SK-N-SH treated with all-trans-retinoic acid at 6 μM for 48 hours (cell line): Measurements from ENCODE around the gene MFRP.

ENCODE experiments used
- ATAC-seq: fragments of 200-7000 bp; cut with Tn5 transposase; 3 replicates; pipeline ENCODE4 v1.9.1; 2020; ENCODE audit warnings: mild to moderate bottlenecking, moderate library complexity
- BACH2 ChIP-seq: fragments of 250-450 bp; sonication (Bioruptor Pico); IDR thresholded peaks from 2 replicates; pipeline ENCODE4 v1.9.0; 2021; ENCODE audit warnings: mild to moderate bottlenecking, borderline replicate concordance
- CSRNP3 ChIP-seq: fragments of 250-450 bp; sonication (Bioruptor Pico); IDR thresholded peaks from 2 replicates; pipeline ENCODE4 v1.5.1; 2021; ENCODE audit warnings: mild to moderate bottlenecking, moderate library complexity
- ESRRG ChIP-seq: fragments of 250-450 bp; sonication (Bioruptor Pico); IDR thresholded peaks from 2 replicates; pipeline ENCODE4 v1.6.1; 2021; ENCODE audit warnings: mild to moderate bottlenecking
- ISL1 ChIP-seq: fragments of 250-450 bp; sonication (Bioruptor Pico); IDR thresholded peaks from 2 replicates; pipeline ENCODE4 v2.1.2; 2022; ENCODE audit warnings: mild to moderate bottlenecking, moderate library complexity
- OSR1 ChIP-seq: fragments of 250-450 bp; sonication (Bioruptor Pico); IDR thresholded peaks from 2 replicates; pipeline ENCODE4 v1.8.0; 2022; ENCODE audit warnings: moderate library complexity, mild to moderate bottlenecking, inconsistent platforms
- PATZ1 ChIP-seq: fragments of 250-450 bp; sonication (Bioruptor Pico); IDR thresholded peaks from 2 replicates; pipeline ENCODE4 v1.8.0; 2020; ENCODE audit warnings: mild to moderate bottlenecking, moderate library complexity, borderline replicate concordance
- PPARA ChIP-seq: fragments of 250-450 bp; sonication (Bioruptor Pico); IDR thresholded peaks from 2 replicates; pipeline ENCODE4 v1.5.0; 2020; ENCODE audit warnings: mild to moderate bottlenecking, borderline replicate concordance
- SNAI2 ChIP-seq: fragments of 250-450 bp; sonication (Bioruptor Pico); IDR thresholded peaks from 2 replicates; pipeline ENCODE4 v1.5.0; 2020; ENCODE audit warnings: mild to moderate bottlenecking, moderate library complexity
- TCF4 ChIP-seq: fragments of 250-450 bp; sonication (Bioruptor Pico); IDR thresholded peaks from 2 replicates; pipeline ENCODE4 v1.8.0; 2021; ENCODE audit warnings: mild to moderate bottlenecking, moderate library complexity, borderline replicate concordance
- TOX ChIP-seq: fragments of 250-450 bp; sonication (Bioruptor Pico); IDR thresholded peaks from 2 replicates; pipeline ENCODE4 v1.8.0; 2021; ENCODE audit warnings: mild to moderate bottlenecking, moderate library complexity, borderline replicate concordance
- ZC3H10 ChIP-seq: fragments of 250-450 bp; sonication (Bioruptor Pico); IDR thresholded peaks from 2 replicates; pipeline ENCODE4 v1.5.1; 2021; ENCODE audit warnings: mild to moderate bottlenecking, moderate library complexity
- ZFP3 ChIP-seq: fragments of 250-450 bp; sonication (Bioruptor Pico); IDR thresholded peaks from 2 replicates; pipeline ENCODE4 v1.5.0; 2020; ENCODE audit warnings: mild to moderate bottlenecking, moderate library complexity
- ZFP30 ChIP-seq: fragments of 450-650 bp; formaldehyde crosslinking; IDR thresholded peaks from 2 replicates; pipeline ENCODE4 v1.5.0; 2022; ENCODE audit warnings: mild to moderate bottlenecking, moderate library complexity
- ZNF565 ChIP-seq: fragments of 450-650 bp; formaldehyde crosslinking; conservative IDR thresholded peaks from 2 replicates; pipeline ENCODE4 v1.5.0; 2020; ENCODE audit warnings: low read depth, mild to moderate bottlenecking, moderate library complexity
- ZNF70 ChIP-seq: fragments of 450-650 bp; formaldehyde crosslinking; IDR thresholded peaks from 2 replicates; pipeline ENCODE4 v1.5.0; 2020; ENCODE audit warnings: mild to moderate bottlenecking, moderate library complexity
- ZNF8 ChIP-seq: fragments of 450-650 bp; formaldehyde crosslinking; IDR thresholded peaks from 2 replicates; pipeline ENCODE4 v1.5.0; 2020; ENCODE audit warnings: mild to moderate bottlenecking, moderate library complexity
- TF ChIP-seq, protein P1 (sequence below): fragments of 250-450 bp; sonication (Bioruptor Pico); IDR thresholded peaks from 2 replicates; pipeline ENCODE4 v1.8.0; 2021; ENCODE audit warnings: low read depth, mild to moderate bottlenecking, moderate library complexity, borderline replicate concordance
- TF ChIP-seq, protein P2 (sequence below): fragments of 250-450 bp; sonication (Bioruptor Pico); IDR thresholded peaks from 2 replicates; pipeline ENCODE4 v1.5.0; 2020; ENCODE audit warnings: mild to moderate bottlenecking, moderate library complexity
- TF ChIP-seq, protein P3 (sequence below): fragments of 250-450 bp; sonication (Bioruptor Pico); IDR thresholded peaks from 2 replicates; pipeline ENCODE4 v1.5.1; 2020; ENCODE audit warnings: low read depth, mild to moderate bottlenecking, moderate library complexity

The MFRP gene

DNA sequence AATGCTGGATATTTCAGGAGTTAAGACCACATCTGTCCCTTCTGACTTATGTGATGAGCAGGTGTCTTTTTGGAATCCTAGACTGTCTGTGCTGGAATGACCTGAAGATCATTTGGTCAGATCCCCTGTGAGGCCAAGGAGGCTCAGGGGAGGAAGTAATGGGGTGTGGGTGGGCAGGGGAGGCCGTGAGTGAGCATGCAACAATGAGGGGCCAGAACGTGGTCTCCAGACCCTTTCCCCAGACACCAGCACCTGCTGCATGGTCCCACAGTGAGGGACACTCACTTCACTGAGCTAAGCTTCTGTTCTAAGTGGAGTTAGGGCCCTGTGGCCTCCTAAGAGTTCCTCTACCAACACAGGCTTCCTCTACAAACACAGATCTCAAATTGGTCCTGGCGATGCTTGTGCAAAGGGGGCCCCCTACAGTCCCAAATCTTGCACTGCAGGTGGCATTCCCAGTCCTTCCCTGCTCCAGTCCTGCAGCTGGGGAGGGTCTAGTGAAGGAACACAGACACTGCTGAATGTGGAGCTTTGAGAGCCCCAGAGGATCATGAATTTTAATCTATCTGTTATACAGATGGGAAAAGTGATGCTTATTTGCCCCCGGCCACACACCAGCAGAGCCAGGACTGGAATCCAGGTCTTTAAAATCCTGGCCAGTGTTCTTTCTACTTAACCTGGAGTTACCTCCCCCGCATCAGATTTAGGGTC lies 27.6 kb upstream of the MFRP start:
- ATAC-seq, result peak; percentile 84

GRCh38 chr11:119373059-119373920 lies 26.8 kb upstream of the MFRP start:
- ATAC-seq, result no peak
- TF ChIP-seq, protein P1, sequence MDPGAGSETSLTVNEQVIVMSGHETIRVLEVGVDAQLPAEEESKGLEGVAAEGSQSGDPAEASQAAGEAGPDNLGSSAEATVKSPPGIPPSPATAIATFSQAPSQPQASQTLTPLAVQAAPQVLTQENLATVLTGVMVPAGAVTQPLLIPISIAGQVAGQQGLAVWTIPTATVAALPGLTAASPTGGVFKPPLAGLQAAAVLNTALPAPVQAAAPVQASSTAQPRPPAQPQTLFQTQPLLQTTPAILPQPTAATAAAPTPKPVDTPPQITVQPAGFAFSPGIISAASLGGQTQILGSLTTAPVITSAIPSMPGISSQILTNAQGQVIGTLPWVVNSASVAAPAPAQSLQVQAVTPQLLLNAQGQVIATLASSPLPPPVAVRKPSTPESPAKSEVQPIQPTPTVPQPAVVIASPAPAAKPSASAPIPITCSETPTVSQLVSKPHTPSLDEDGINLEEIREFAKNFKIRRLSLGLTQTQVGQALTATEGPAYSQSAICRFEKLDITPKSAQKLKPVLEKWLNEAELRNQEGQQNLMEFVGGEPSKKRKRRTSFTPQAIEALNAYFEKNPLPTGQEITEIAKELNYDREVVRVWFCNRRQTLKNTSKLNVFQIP, result no peak
- no peak for TF ChIP-seq PATZ1
- TF ChIP-seq ZNF8 (CRISPR knock-in tag), result no peak
- TF ChIP-seq OSR1 (CRISPR knock-in tag), result no peak
- no peak for TF ChIP-seq TOX (CRISPR knock-in tag)
- no peak for TF ChIP-seq ZC3H10 (CRISPR knock-in tag)
- no peak for TF ChIP-seq ESRRG (CRISPR knock-in tag)
- TF ChIP-seq, protein P2, sequence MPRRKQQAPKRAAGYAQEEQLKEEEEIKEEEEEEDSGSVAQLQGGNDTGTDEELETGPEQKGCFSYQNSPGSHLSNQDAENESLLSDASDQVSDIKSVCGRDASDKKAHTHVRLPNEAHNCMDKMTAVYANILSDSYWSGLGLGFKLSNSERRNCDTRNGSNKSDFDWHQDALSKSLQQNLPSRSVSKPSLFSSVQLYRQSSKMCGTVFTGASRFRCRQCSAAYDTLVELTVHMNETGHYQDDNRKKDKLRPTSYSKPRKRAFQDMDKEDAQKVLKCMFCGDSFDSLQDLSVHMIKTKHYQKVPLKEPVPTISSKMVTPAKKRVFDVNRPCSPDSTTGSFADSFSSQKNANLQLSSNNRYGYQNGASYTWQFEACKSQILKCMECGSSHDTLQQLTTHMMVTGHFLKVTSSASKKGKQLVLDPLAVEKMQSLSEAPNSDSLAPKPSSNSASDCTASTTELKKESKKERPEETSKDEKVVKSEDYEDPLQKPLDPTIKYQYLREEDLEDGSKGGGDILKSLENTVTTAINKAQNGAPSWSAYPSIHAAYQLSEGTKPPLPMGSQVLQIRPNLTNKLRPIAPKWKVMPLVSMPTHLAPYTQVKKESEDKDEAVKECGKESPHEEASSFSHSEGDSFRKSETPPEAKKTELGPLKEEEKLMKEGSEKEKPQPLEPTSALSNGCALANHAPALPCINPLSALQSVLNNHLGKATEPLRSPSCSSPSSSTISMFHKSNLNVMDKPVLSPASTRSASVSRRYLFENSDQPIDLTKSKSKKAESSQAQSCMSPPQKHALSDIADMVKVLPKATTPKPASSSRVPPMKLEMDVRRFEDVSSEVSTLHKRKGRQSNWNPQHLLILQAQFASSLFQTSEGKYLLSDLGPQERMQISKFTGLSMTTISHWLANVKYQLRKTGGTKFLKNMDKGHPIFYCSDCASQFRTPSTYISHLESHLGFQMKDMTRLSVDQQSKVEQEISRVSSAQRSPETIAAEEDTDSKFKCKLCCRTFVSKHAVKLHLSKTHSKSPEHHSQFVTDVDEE (CRISPR knock-in tag), result no peak
- TF ChIP-seq ZNF70, result no peak
- TF ChIP-seq ZFP30 (CRISPR knock-in tag), result no peak
- no peak for TF ChIP-seq PPARA (CRISPR knock-in tag)
- TF ChIP-seq ZNF565, result no peak
- no peak for TF ChIP-seq TCF4 (CRISPR knock-in tag)

More for the DNA sequence above, 27.6 kb upstream of the MFRP start:
- TF ChIP-seq, protein P1, result no peak
- TF ChIP-seq ZFP3 (CRISPR knock-in tag), result peak; percentile 97
- TF ChIP-seq, all 23 proteins: peak for 1

DNA sequence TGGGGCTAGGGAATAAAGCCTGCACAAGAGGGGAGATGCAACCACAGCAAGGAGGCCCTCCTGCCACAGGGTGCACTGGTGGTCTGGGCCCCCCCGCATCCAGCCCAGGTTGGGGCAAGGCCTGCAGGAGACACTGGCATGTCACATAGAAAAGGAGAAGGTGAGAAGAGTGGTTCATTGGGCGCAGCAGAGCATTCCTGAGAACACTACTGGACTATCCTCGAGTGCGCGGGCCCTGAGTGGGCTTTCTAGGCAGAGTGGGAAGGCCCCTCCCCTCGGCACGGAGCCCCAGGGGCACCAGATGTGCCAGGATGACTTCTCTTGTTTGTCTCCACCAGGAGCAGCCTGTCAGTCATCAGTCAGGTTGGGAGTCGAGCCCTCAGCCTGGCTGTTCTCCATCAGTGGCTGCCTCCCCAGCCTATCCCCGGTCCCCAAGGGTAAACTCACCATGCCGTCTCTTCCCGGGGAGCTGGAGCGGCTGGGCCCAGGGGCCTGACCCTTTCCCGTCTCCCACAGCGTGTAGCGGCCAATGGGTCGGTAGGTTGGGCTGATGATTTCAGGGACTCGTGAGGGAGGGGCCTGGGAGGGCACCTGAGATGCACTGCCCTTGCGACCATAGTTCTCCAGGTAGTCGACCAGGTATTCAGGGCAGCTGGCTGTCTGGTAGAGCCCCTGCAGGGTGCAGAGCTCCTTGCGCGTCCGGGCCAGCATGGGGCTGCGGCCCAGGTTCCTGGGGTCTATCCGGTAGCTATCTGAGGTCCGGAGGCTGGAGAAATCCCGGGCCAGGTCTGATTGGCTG lies 26.0 kb upstream of the MFRP start:
- no peak for ATAC-seq
- TF ChIP-seq ZNF70 (no peak), TCF4 (CRISPR knock-in tag) (no peak), ZFP3 (CRISPR knock-in tag) (no peak), SNAI2 (CRISPR knock-in tag) (no peak), ESRRG (CRISPR knock-in tag) (no peak), ZNF8 (CRISPR knock-in tag) (no peak), BACH2 (CRISPR knock-in tag) (no peak), PPARA (CRISPR knock-in tag) (no peak), PATZ1 (no peak), ISL1 (CRISPR knock-in tag) (no peak), CSRNP3 (CRISPR knock-in tag) (no peak), ZNF565 (no peak)
- TF ChIP-seq, protein P3, sequence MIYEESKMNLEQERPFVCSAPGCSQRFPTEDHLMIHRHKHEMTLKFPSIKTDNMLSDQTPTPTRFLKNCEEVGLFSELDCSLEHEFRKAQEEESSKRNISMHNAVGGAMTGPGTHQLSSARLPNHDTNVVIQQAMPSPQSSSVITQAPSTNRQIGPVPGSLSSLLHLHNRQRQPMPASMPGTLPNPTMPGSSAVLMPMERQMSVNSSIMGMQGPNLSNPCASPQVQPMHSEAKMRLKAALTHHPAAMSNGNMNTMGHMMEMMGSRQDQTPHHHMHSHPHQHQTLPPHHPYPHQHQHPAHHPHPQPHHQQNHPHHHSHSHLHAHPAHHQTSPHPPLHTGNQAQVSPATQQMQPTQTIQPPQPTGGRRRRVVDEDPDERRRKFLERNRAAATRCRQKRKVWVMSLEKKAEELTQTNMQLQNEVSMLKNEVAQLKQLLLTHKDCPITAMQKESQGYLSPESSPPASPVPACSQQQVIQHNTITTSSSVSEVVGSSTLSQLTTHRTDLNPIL (CRISPR knock-in tag), result no peak
- TF ChIP-seq, protein P1, result no peak
